C4-2B (cell line): ENCODE measurements around the gene HLA-A.

ENCODE experiments used
- ZFX ChIP-seq: fragments of 450-650 bp; IDR thresholded peaks from 2 replicates; pipeline ENCODE4 v1.6.1; 2017
- TF ChIP-seq, protein P1 (sequence below): fragments of 450-650 bp; conservative IDR thresholded peaks from 2 replicates; pipeline ENCODE4 v1.5.1; 2017; ENCODE audit warnings: mild to moderate bottlenecking

DNA sequence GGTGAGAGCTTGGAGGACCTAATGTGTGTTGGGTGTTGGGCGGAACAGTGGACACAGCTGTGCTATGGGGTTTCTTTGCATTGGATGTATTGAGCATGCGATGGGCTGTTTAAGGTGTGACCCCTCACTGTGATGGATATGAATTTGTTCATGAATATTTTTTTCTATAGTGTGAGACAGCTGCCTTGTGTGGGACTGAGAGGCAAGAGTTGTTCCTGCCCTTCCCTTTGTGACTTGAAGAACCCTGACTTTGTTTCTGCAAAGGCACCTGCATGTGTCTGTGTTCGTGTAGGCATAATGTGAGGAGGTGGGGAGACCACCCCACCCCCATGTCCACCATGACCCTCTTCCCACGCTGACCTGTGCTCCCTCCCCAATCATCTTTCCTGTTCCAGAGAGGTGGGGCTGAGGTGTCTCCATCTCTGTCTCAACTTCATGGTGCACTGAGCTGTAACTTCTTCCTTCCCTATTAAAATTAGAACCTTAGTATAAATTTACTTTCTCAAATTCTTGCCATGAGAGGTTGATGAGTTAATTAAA lies 3.0 kb downstream of the HLA-A start:
- TF ChIP-seq, protein P1, sequence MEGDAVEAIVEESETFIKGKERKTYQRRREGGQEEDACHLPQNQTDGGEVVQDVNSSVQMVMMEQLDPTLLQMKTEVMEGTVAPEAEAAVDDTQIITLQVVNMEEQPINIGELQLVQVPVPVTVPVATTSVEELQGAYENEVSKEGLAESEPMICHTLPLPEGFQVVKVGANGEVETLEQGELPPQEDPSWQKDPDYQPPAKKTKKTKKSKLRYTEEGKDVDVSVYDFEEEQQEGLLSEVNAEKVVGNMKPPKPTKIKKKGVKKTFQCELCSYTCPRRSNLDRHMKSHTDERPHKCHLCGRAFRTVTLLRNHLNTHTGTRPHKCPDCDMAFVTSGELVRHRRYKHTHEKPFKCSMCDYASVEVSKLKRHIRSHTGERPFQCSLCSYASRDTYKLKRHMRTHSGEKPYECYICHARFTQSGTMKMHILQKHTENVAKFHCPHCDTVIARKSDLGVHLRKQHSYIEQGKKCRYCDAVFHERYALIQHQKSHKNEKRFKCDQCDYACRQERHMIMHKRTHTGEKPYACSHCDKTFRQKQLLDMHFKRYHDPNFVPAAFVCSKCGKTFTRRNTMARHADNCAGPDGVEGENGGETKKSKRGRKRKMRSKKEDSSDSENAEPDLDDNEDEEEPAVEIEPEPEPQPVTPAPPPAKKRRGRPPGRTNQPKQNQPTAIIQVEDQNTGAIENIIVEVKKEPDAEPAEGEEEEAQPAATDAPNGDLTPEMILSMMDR, result no peak
- no peak for TF ChIP-seq ZFX
